GM19328 (cell line): ENCODE measurements around the gene ASB6.
"Not testable (repeated sequence)": the region's sequence is repeated elsewhere in the genome, so short reads cannot be mapped to it uniquely, and the experiment has no call there.

Source experiments
- ATAC-seq: cut with Tn5 transposase; IDR thresholded peaks from one replicate; pipeline ENCODE4 v1.9.1; 2021; ENCODE audit warnings: mild to moderate bottlenecking, moderate library complexity; ENCODE audit not compliant: unreplicated experiment

ASB6 gene

GRCh38 chr9:129609486-129610212 is 32.3 kb downstream of the ASB6 start:
- no peak for ATAC-seq

- ATAC-seq = no peak
Measured at GRCh38 chr9:129608561-129609481, 33.1 kb downstream of the ASB6 start.

GRCh38 chr9:129607027-129607387 is 34.9 kb downstream of the ASB6 start:
- ATAC-seq = no peak

DNA sequence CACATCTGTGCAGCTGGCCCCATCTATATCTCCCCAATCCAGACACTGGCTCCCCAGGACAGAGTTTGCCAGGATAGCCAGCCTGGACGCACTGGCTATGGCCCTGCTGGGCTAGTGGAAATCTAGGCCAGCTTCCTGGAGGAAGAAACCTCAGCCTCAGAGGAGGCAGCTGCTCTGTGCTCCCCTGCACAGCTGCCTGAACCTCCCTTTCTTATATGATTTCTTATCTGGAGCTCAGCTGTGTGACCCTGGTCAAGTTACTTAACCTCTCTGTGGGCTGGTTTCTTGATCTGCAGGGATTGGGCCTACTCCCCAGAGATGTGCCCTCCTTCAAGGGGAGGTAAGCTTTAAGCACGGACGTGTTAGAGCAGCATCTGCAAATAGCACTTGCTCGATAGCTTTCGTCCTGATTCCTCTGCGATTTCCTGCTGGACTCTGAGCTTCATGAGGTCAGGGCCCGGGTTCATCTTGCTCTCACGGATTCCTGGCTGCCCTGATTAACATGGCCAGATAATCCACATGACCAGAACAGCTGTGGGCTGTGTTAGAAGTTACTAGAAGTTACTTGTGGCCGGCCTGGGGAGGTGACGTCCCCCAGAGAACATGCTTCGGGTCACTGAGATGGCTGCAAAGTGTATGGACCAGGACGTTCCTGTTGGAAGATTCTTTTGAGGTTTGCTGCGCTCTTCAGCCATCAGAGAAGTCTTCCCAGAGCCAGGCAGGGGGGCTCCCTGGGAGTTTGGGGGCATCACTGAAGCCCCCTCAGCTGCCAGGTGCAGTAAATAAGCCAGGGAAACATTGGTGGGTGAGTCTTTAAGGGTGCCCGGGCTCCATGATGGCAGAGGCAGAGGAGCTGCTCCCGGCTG is 35.6 kb downstream of the ASB6 start:
- no peak for ATAC-seq

DNA sequence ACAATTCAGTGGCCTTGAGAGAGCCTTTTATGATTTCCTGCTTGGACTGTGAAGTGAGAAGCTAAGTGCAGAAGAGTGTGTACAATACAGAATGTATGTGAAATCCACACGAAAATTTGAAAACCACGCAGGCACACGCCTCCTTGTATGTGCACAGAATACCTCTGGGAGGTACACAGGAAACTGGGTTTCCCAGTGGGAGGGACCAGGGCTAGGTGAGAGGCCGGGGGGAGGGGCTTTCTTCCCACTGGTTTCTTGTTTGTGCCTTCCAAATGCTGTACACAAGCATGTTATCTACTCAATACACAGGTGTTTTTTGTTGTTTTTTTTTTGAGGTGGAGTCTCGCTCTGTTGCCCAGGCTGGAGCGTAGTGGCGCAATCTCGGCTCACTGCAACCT is 37.2 kb downstream of the ASB6 start:
- no peak for ATAC-seq

- no peak for ATAC-seq
Measured at GRCh38 chr9:129604056-129604765, 37.7 kb downstream of the ASB6 start.

- ATAC-seq = no peak
Measured at GRCh38 chr9:129602598-129603415, 39.1 kb downstream of the ASB6 start.

- no peak for ATAC-seq
Measured at GRCh38 chr9:129601082-129601674, 40.8 kb downstream of the ASB6 start.

- no peak for ATAC-seq
Measured at GRCh38 chr9:129598089-129598596, 43.8 kb downstream of the ASB6 start.

- ATAC-seq = no peak
Measured at GRCh38 chr9:129597355-129598088, 44.4 kb downstream of the ASB6 start.

DNA sequence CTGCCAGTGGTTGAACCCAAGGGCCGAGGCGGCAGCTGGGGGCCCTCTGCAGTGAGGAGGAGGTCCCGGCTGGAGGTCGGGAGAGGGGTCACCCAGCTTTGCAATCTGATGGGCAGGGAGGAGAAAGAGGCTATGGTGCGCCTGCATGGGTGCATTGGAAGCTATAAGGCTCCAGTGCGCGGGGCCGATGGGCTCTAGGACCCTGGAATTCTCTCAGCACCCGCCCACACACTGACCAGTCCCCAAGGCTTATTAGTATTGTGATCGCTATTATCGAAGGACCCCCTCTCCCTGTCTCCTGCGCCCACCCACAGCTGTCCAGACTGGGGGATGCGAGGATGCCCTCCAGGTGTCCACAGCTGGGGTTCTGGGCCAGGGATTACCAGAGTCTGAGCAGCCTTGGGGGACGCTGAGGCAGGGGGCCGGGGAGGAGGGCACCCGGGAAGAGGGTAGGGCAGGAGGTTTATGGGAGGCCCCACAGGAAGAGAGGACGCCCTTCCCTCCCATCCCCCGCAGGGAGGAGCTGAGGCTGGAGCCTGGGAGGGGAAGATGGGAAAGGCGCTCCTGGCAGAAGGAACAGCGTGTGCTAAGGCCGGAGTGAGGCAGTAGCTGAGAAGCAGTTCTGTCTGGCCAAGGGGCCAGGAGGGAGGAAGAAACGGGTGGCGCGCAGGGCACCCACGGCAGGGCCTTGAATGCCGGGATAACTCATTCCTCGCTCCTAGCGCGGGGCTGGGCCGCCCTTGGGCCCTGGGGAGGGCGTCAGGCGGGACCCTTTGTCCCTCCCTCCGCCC is 45.2 kb downstream of the ASB6 start:
- ATAC-seq = no peak

DNA sequence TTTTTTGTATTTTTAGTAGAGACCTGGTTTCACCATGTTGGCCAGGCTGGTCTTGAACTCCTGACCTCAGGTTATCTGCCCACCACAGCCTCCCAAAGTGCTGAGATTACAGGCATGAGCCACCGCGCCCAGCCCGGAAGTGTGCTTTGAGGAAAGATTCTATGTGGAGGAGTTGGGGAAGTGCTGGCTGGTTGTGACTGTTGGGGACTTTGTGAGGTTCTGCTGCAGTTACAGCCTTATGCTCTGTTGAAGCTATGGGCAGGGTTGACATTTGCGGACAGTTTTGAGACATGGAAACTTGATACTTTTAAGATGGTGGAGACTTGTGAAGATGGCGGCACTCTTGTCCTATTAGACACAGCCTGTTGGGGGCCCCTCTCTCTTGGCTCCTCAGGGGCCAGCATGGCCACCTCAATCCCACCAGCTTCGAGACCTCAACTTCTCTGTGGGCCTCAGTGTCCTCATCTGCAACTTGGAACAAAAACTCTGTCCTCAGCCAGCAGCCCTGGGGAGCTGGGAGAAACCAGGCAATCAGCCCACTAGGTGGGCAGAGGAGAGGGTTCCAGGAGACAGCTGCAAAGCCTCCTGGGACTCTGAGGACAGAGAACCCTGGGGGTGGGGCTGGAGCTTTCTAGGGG is 45.9 kb downstream of the ASB6 start:
- ATAC-seq = no peak

GRCh38 chr9:129595311-129595741 is 46.6 kb downstream of the ASB6 start:
- ATAC-seq = no peak

GRCh38 chr9:129594632-129595031 is 47.3 kb downstream of the ASB6 start:
- ATAC-seq = no peak

DNA sequence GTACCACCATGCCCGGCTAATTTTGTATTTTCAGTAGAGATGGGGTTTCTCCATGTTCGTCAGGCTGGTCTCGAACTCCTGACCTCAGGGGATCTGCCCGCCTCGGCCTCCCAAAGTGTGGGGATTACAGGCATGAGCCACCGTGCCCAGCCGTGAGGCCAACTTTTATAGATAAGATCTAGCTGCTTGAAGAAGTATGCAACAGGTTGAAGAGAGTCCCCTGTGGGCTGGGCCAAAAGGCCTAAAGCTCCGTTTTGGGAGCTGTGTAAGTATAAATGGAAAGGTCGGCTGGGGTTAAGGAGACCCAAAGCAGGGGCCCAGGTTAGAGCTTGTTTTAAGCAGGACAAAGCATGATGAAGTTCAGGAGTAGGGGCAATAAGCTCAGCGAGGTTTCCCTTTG is 49.2 kb downstream of the ASB6 start:
- ATAC-seq = not testable (repeated sequence)

DNA sequence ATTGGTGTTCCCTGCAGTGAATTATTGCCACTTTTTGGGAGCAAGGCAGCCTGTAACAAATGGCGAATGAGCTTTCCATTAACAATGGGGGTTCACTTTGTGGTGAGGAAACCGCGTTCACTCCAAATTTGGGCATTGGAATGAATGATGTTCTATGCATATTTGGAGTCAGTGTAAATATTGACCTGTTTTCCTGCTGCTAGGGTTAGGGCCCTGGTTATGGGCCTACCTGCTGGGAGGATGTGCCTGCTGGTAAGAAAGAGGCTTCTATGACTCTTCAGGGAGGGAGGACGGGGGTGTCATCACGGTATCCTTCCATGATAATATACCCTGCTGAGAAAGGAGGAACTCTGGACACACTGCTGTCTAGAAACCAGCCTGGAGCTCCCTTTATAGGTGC is 50.0 kb downstream of the ASB6 start:
- no peak for ATAC-seq

DNA sequence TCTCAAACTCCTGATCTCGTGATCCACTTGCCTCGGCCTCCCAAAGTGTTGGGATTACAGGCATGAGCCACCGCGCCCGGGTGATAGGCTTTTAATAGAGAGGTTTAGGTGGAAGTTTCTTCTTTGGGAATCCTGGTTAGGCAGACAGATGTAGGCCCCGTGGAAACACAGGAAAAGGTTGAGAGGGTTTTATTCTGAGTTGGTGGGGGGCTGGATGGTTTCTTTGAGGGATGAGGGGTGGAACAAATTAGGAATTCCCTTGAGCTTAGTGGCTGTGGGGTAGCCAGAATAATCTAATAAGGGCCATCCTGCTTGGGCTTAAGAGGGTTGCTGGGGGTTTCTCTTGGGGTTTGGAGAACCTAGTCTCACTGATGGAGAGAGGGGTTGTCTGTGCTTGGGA is 51.5 kb downstream of the ASB6 start:
- ATAC-seq = no peak
